Hematopoietic multipotent progenitor cell treated with erythropoietin and hydrocortisone succinate and interleukin-3 and kit ligand, for 8 days (in vitro differentiated cells): ENCODE results near the gene TTC19.
"Not testable (repeated sequence)": the region's sequence is repeated elsewhere in the genome, so short reads cannot be mapped to it uniquely, and the experiment has no call there.

ENCODE experiments used
- DNase-seq: peaks from one replicate; pipeline ENCODE4 v3.0.0-alpha.2; 2015

Gene TTC19

GRCh38 chr17:15973016-15973415 lies 26.6 kb upstream of the TTC19 start:
- no peak for DNase-seq

- no peak for DNase-seq
Measured at GRCh38 chr17:15973834-15974233, 25.8 kb upstream of the TTC19 start.

GRCh38 chr17:15977894-15978293 lies 21.7 kb upstream of the TTC19 start:
- no peak for DNase-seq

- DNase-seq, result peak; percentile 33
Measured at GRCh38 chr17:15978606-15979005, 21.0 kb upstream of the TTC19 start.

GRCh38 chr17:15979013-15979412 lies 20.6 kb upstream of the TTC19 start:
- DNase-seq, result not testable (repeated sequence)

GRCh38 chr17:15981208-15981607 lies 18.4 kb upstream of the TTC19 start:
- DNase-seq, result peak; percentile 48

- DNase-seq, result peak; percentile 62
Measured at GRCh38 chr17:15981646-15982580, 17.7 kb upstream of the TTC19 start.

GRCh38 chr17:15996322-15996721 lies 3.3 kb upstream of the TTC19 start:
- no peak for DNase-seq

GRCh38 chr17:15998031-15998562 lies 1.5 kb upstream of the TTC19 start:
- no peak for DNase-seq

- peak; percentile 39 for DNase-seq
Measured at GRCh38 chr17:15999974-16000827, 577 bp downstream of the TTC19 start.

GRCh38 chr17:16001226-16001897 lies 1.7 kb downstream of the TTC19 start:
- no peak for DNase-seq

GRCh38 chr17:16002708-16003260 lies 3.2 kb downstream of the TTC19 start:
- no peak for DNase-seq

- no peak for DNase-seq
Measured at GRCh38 chr17:16003841-16004240, 4.2 kb downstream of the TTC19 start.

- DNase-seq, result no peak
Measured at GRCh38 chr17:16005636-16006035, 6.0 kb downstream of the TTC19 start.

GRCh38 chr17:16007439-16007838 lies 7.8 kb downstream of the TTC19 start:
- DNase-seq, result peak; percentile 27

- no peak for DNase-seq
Measured at GRCh38 chr17:16013943-16014407, 14.4 kb downstream of the TTC19 start.

- no peak for DNase-seq
Measured at GRCh38 chr17:16019347-16019746, 19.7 kb downstream of the TTC19 start.

GRCh38 chr17:16023881-16024280 lies 24.3 kb downstream of the TTC19 start:
- no peak for DNase-seq

GRCh38 chr17:16025202-16025601 lies 25.6 kb downstream of the TTC19 start:
- DNase-seq, result no peak

GRCh38 chr17:16026895-16027294 lies 27.3 kb downstream of the TTC19 start:
- DNase-seq, result no peak

GRCh38 chr17:16027708-16028584 lies 28.3 kb downstream of the TTC19 start:
- DNase-seq, result peak; percentile 63
